Activated T-helper 9 cell treated with anti-CD3 and anti-CD28 coated beads, Interleukin-2, amount 50 U/mL, for 16 hours (primary cell): ENCODE measurements around the gene ELFN1.

Source experiments
- DNase-seq: peaks from one replicate; pipeline ENCODE4 v3.0.0-alpha.2; 2020; ENCODE audit warnings: low read depth

The ELFN1 gene

GRCh38 chr7:1642291-1642731 lies 27.8 kb upstream of the ELFN1 start:
- DNase-seq = no peak

DNA sequence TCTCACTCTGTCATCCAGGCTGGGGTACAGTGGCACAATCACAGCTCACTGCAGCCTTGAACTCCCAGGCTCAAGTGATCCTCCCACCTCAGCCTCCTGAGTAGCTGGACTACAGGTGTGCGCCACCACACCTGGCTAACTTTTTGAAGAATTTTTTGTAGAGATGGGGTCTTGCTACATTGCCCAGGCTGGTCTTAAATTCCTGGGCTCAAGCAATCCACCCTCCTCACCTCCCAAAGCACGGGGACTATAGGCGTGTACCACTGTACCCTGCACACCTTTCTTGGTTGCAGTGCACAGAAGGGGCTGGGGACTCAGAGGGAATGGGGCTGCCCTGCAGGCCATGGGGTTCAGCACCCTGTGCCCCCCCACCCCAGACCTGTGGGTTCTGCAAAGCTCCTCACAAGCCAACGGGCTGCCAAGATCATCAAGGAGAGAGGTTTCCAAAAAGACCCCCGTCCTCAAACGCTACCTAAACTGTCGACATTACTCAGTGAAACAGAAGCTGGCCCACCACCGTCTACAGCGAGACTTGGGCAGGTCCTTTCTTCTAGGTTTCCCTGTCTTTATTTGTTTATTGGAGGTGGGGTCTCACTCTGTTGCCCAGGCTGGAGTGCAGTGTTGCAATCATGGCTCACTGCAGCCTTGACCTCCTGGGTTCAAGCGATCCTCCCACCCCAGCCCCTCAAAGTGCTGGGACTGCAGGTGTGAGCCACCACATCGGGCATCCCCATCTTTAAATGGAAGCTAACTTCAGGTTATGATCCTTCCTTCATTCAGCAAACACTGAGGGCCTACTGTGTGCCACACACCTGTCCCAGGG lies 26.6 kb upstream of the ELFN1 start:
- no peak for DNase-seq

DNA sequence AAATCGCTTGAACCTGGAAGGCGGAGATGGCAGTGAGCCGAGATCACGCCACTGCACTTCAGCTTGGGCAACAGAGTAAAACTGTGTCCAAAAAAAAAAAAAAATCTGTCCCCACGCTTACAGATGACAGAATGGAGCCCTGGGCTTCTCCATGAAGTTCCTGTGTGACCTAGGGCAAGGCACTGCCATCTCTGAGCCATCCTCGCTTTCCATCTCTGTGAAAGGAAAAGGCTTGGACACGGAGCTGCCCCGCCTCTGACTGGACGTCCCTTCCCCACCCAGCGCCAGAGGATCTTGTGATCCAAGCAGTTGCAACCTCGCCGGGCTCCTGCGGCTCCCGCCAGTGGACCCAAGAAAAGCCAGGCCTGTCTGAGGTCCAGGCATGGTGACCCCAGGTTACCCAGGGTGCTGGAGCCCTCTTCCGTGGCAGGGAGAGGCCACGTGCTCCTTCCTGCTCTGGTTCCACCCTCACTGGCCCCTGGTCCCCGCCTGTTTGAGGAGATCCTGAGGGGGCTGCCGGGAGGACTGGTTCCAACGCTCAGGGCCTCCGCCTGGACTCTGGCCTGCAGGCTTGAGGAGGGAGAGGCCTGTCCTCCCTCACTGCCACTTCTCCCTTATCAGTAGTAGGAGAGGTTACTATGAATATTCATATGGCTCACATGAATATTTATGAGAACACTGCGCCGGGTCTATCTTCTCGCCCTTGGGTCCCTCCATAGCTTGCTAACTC lies 25.6 kb upstream of the ELFN1 start:
- no peak for DNase-seq

DNA sequence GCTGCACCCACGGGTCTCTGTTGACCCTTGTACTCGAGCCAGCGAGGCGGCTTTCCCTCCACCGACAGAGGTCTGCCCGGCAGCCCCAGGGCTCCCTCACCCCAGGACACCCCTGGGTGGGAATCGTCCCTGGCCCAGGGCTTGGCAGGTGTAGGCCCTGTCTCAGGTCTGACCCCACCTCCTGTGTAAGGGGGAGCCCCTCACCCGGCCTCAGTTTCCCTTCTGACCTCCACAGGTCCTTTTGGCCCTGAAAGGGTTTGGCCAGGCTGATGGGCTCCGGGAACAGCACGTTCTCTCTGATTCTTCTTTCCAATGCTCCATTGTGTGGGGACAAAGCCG lies 25.0 kb upstream of the ELFN1 start:
- DNase-seq = no peak

GRCh38 chr7:1645476-1645875 lies 24.6 kb upstream of the ELFN1 start:
- no peak for DNase-seq

- DNase-seq = no peak
These were observed 23.7 kb upstream of the ELFN1 start for GRCh38 chr7:1646391-1646790.

GRCh38 chr7:1646957-1647891 lies 22.9 kb upstream of the ELFN1 start:
- DNase-seq = no peak

- DNase-seq = no peak
These were observed 22.0 kb upstream of the ELFN1 start for GRCh38 chr7:1647961-1648672.

DNA sequence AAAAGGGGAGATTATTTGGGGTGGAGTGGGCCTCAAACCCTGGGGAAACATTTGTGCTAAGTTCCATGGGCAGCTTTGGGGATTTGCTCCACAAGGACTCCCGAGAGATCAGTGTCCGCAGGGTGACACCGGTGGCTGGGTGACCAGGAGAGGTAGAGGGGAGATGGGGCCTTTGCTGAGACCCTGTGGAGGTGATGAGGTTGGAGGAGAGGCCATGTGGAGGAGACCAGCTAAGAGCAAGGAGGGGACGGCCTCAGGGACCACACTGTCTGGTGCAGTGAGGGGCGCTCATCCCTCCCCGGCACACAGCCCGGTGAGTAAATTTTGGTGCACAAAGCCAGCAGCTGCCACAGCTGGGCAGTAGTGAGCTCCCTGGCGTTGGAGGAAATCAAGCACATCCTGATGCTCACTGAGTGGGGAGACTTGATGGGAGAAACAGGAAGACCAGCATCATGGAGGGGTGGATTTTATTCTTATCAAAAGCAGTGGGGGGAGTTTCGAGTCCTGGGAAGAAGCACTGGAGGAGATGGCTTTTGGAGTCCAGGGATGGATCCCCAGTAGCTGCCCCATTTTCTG lies 20.2 kb upstream of the ELFN1 start:
- DNase-seq = no peak

DNA sequence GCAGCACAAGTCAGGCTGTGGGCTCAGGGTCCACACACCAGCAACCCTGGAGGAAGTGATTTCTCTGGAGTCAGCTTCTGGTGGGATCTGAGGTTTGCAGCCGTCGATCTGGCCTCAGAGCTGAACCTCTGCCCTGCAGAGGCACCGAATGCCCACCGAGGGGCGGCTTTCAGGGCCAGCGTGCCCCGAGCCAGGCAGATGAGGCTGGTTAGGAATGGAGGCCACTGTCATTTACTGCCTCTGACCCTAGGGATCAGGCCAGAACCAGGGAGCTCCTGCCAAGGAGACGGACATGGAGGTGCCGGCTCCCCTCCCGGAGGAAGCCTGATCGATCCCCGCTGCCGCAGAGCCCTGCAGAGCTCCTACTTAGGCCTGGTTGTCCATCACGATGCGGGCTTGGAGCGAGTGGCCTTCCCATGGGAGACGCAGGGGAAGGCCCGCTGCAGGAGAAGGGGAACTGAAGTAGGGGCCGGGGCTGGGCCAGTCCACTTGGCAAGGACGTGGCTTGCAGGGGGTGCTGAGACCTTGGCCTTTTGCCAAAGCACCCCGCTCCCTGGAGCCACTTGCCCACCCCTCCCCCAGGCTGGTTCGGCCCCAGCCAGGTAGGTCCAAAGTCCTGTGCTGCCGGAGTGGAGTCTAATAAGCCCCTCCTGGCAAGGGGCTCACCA lies 19.6 kb upstream of the ELFN1 start:
- no peak for DNase-seq

DNA sequence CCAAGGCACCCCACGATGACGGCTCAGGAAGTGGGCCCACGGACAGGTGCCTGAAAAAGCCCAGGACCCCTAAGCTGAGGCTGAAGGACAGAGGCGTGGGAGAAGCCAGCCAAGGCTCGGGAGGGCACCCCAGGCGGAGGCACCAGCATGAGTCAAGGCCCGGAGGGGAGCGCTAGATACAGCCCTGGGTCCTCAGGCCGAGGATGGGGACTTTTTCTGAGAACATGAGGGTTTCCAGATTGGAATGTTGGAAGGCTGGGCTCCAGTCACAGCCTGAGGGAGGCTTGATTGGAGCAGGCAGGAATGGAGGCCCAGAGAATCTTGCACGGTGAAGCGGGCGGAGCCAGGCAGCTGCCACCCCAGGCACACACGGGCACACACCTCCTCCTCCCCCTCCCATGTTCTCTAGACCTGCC lies 19.0 kb upstream of the ELFN1 start:
- DNase-seq = no peak

GRCh38 chr7:1651891-1652290 lies 18.2 kb upstream of the ELFN1 start:
- DNase-seq = no peak

DNA sequence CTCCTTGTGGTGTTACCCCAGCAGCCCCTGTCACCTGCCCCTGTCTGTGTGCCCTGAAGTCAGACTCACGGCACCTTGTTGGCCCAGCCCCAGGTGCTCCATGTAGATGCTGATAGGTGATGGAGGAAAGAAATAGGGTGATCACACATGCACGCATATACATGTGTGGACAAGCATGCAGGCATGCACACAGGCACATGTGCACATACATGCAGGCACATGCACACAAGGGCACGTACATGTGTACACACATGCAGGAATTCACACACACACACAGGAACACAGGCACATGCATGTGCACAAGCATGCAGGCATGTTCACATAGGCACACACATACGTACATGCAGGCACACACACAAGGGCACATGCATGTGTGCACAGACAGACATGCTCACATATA lies 16.6 kb upstream of the ELFN1 start:
- no peak for DNase-seq

DNA sequence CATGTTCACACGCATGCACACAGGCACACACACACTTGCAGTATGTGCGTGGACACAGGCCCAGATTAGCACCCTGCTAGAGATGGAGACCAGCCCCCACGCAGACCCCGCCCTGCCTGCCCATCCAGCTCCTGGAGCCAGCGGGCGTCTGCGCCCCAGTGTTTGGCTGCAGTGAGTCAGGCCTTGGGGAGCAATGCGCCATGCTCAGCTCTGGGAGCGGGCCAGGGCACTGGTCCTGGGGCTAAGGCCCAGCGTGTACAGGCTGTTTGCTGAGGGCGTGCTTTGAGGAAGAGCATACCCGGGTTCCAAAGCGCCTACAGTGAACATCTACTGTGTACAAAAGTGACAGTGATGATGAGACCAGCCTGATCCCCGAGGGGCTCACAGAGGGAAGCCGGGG lies 16.0 kb upstream of the ELFN1 start:
- DNase-seq = no peak

GRCh38 chr7:1654738-1655475 lies 15.2 kb upstream of the ELFN1 start:
- no peak for DNase-seq

GRCh38 chr7:1659696-1660095 lies 10.4 kb upstream of the ELFN1 start:
- no peak for DNase-seq

DNA sequence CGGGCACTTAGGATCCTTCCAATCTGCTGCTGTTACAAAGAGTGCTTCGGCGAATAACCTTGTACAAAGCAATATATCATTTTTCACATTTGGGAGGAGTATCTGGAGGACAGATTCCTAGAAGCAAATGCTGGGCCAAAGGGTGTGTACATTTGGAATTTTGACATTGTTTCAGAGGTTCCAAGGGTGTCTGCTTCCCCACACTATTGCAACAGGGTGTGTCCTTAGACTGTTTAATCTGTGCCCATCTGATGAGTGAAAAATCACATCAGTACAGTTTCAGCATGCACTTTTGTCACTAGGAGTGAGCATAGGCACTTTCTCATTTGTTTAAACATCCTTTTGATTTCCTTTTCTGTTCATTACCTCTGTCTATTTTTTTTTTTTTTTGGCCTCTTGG lies 8.6 kb upstream of the ELFN1 start:
- DNase-seq = no peak

- no peak for DNase-seq
These were observed 8.0 kb upstream of the ELFN1 start for GRCh38 chr7:1662101-1662500.

DNA sequence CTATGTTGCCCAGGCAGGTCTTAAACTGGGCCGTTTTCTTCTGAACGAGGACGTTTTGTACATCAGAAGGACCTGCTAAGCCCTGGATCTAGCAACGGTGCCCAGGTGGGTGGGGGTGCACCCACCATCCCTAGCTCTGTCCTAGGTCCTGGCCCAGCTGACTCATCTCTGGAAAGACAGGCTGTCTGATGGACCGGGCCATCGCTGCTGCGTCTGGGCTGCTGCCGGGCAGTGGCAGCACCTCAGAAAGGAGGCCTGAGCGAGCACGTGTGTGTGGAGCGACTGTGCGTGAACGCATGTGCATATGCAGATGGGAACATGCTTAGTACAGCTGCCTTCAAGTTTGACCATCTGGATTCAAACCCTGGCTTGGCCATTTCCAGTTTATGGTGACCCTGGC lies 7.3 kb upstream of the ELFN1 start:
- DNase-seq = no peak

DNA sequence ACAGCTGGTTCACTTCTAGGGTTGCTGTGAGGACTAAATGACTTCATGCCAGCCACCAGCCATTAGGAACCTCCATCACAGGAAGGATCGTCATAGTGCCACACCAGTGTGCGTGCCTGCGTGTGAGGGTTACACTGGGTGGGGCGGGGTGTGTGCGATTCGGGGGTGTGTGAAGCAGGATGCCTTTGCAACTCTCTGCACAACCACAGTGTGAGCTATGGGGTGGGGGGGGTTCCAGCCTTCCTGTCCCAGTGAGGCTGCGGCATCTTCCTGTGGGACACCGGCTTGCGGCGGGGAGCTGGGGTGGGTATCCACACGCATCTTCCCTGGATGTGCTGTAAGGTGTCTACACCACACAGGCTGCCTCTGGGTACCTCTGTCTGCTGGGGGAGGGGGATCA lies 6.9 kb upstream of the ELFN1 start:
- DNase-seq = no peak
